Measurements from ENCODE around the gene CALHM6. TPM values are rescaled to one million over a fixed set of nuclear protein-coding genes. Genes with fewer than 3 reads are reported as not detected.

Gene CALHM6
- total and polyA plus RNA-seq, 7 donors = 1.3 to 32.0 (median 8.6) TPM

- TF ChIP-seq CTCF (IDR thresholded peaks at IDR 0.05) (no peak), EP300 (IDR thresholded peaks at IDR 0.05) (no peak), POLR2AphosphoS5 (IDR thresholded peaks at IDR 0.05) (no peak), POLR2A (IDR thresholded peaks at IDR 0.05) (no peak)
- intact Hi-C loops (cut with DNase I) = no loop called here
- Histone ChIP-seq H3K27ac (no peak overlapping the region), H3K27me3 (no peaks in the 10 kb centered on the region), H3K4me3 (no peak overlapping the region), H3K9me3 (no peaks in the 10 kb centered on the region), H3K36me3 (no peaks in the 10 kb centered on the region), H3K4me1 (peaks cover 0 to 9% (median 4%) of the 10 kb centered on the region in 4 donors)
- WGBS, 2 donors = 57 to 83% methylated on average over 2 of the region's 2 CpGs
- no peak for DNase-seq
These were observed 41.9 kb upstream of the CALHM6 start for GRCh38 chr6:116419069-116419786.

GRCh38 chr6:116420341-116420740 is 40.8 kb upstream of the CALHM6 start:
- H3K4me1 ChIP-seq = peaks cover 0 to 9% (median 4%) of the 10 kb centered on the region in 4 donors
- intact Hi-C loops (cut with DNase I) = no loop called here
- no peak overlapping the region for H3K4me3 ChIP-seq
- no peak overlapping the region for H3K27ac ChIP-seq
- no peaks in the 10 kb centered on the region for H3K9me3 ChIP-seq
- TF ChIP-seq EP300 (IDR thresholded peaks at IDR 0.05) = no peak
- no peak for TF ChIP-seq POLR2A (IDR thresholded peaks at IDR 0.05)
- TF ChIP-seq CTCF (IDR thresholded peaks at IDR 0.05) = no peak
- TF ChIP-seq POLR2AphosphoS5 (IDR thresholded peaks at IDR 0.05) = no peak
- WGBS, 2 donors = 96 to 97% methylated on average over 5 of the region's 5 CpGs
- H3K36me3 ChIP-seq = no peaks in the 10 kb centered on the region
- no peak for DNase-seq
- H3K27me3 ChIP-seq = no peaks in the 10 kb centered on the region

GRCh38 chr6:116422238-116422637 is 38.9 kb upstream of the CALHM6 start:
- H3K27ac ChIP-seq = no peak overlapping the region
- intact Hi-C loops (cut with DNase I) = no loop called here
- H3K4me3 ChIP-seq = no peak overlapping the region
- peaks cover 0 to 9% (median 4%) of the 10 kb centered on the region in 4 donors for H3K4me1 ChIP-seq
- no peaks in the 10 kb centered on the region for H3K27me3 ChIP-seq
- no peaks in the 10 kb centered on the region for H3K9me3 ChIP-seq
- DNase-seq = no peak
- peaks cover 0 to 8% (median 2%) of the 10 kb centered on the region in 4 donors for H3K36me3 ChIP-seq
- TF ChIP-seq CTCF (IDR thresholded peaks at IDR 0.05) (no peak), POLR2A (IDR thresholded peaks at IDR 0.05) (no peak), EP300 (IDR thresholded peaks at IDR 0.05) (no peak), POLR2AphosphoS5 (IDR thresholded peaks at IDR 0.05) (no peak)
- WGBS, 2 donors = 53 to 71% methylated on average over 3 of the region's 3 CpGs

- Histone ChIP-seq H3K27me3 (no peaks in the 10 kb centered on the region), H3K27ac (no peak overlapping the region), H3K4me3 (no peak overlapping the region), H3K4me1 (peaks cover 0 to 9% (median 4%) of the 10 kb centered on the region in 4 donors), H3K9me3 (no peaks in the 10 kb centered on the region), H3K36me3 (peaks cover 0 to 13% (median 2%) of the 10 kb centered on the region in 4 donors)
- TF ChIP-seq CTCF (IDR thresholded peaks at IDR 0.05) (no peak), POLR2A (IDR thresholded peaks at IDR 0.05) (no peak), EP300 (IDR thresholded peaks at IDR 0.05) (no peak), POLR2AphosphoS5 (IDR thresholded peaks at IDR 0.05) (no peak)
- 88 to 94% methylated on average over 1 of the region's 1 CpG for WGBS, 2 donors
- intact Hi-C loops (cut with DNase I) = no loop called here
- DNase-seq = no peak
These were observed 37.2 kb upstream of the CALHM6 start for GRCh38 chr6:116424001-116424400.
